ENCODE measurements around the gene WDR93.

The WDR93 gene

GRCh38 chr15:89747708-89748682, 57.4 kb downstream of the WDR93 start:
- H3K27me3 ChIP-seq (ENCODE audit: control insufficient read depth, low read length) = peaks cover 15% of the 10 kb centered on the region; the same call in 1 of the 2 replicates

DNA sequence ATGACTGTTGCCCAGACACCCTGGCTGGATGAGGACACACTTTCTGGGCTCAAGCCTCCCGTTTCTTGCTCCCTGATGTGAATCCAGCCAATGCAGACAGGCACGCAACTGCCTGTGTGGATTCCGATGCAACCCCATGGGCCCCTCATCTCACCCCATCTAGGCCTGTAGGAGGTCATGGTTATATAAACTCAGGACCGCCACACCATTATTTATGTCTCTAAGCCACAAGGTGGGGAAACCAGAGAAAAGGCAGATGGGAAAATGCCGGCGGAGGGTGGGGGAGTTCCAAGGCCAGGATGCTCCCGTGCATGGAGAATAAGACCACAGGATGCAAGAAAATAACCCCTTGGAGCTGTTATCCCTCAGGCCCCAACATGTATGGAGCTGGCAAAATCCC, 58.4 kb downstream of the WDR93 start:
- no peaks in the 10 kb centered on the region for H4K20me1 ChIP-seq (ENCODE audit: control insufficient read depth, insufficient read depth, low read depth, low read length)
- no peak overlapping the region for H3K4me3 ChIP-seq (ENCODE audit: low read length)
- peaks cover 15% of the 10 kb centered on the region; the same call in 1 of the 2 replicates for H3K27me3 ChIP-seq (ENCODE audit: control insufficient read depth, low read length)
- no peak overlapping the region for H3K27ac ChIP-seq (ENCODE audit: low read depth, low read length)
- H3K79me2 ChIP-seq (ENCODE audit: control insufficient read depth, low read length) = no peaks in the 10 kb centered on the region
- H3K9me2 ChIP-seq (replicated peaks; ENCODE audit: control insufficient read depth, low read length) = no peaks in the 10 kb centered on the region
- TF ChIP-seq EZH2phosphoT487 (IDR thresholded peaks at IDR 0.05; ENCODE audit: borderline replicate concordance, low read length) (no peak), CTCF (IDR thresholded peaks at IDR 0.05; ENCODE audit: low read depth, low read length, poor library complexity, severe bottlenecking) (no peak)
- H3K4me1 ChIP-seq (ENCODE audit: control insufficient read depth, low read length) = peaks cover 13% of the 10 kb centered on the region
- H3K9me3 ChIP-seq (ENCODE audit: control insufficient read depth, insufficient read depth, low read length) = no peaks in the 10 kb centered on the region
- no peaks in the 10 kb centered on the region for H3F3A ChIP-seq (ENCODE audit: control insufficient read depth, insufficient read depth)
- no peak overlapping the region for H3K4me2 ChIP-seq (ENCODE audit: low read length)
- H3K36me3 ChIP-seq (ENCODE audit: control insufficient read depth, low read length) = no peaks in the 10 kb centered on the region

More at GRCh38 chr15:89747708-89748682, 57.4 kb downstream of the WDR93 start:
- Histone ChIP-seq H3K79me2 (ENCODE audit: control insufficient read depth, low read length) (no peaks in the 10 kb centered on the region), H3K4me2 (ENCODE audit: low read length) (no peak overlapping the region), H3K9me3 (ENCODE audit: control insufficient read depth, insufficient read depth, low read length) (no peaks in the 10 kb centered on the region), H3K36me3 (ENCODE audit: control insufficient read depth, low read length) (no peaks in the 10 kb centered on the region), H3K9me2 (replicated peaks; ENCODE audit: control insufficient read depth, low read length) (no peaks in the 10 kb centered on the region), H3K4me3 (ENCODE audit: low read length) (no peak overlapping the region), H3K27ac (ENCODE audit: low read depth, low read length) (no peak overlapping the region), H3K4me1 (ENCODE audit: control insufficient read depth, low read length) (peaks cover 13% of the 10 kb centered on the region), H4K20me1 (ENCODE audit: control insufficient read depth, insufficient read depth, low read depth, low read length) (no peaks in the 10 kb centered on the region), H3F3A (ENCODE audit: control insufficient read depth, insufficient read depth) (no peaks in the 10 kb centered on the region)
- TF ChIP-seq EZH2phosphoT487 (IDR thresholded peaks at IDR 0.05; ENCODE audit: borderline replicate concordance, low read length) (no peak), CTCF (IDR thresholded peaks at IDR 0.05; ENCODE audit: low read depth, low read length, poor library complexity, severe bottlenecking) (no peak)

DNA sequence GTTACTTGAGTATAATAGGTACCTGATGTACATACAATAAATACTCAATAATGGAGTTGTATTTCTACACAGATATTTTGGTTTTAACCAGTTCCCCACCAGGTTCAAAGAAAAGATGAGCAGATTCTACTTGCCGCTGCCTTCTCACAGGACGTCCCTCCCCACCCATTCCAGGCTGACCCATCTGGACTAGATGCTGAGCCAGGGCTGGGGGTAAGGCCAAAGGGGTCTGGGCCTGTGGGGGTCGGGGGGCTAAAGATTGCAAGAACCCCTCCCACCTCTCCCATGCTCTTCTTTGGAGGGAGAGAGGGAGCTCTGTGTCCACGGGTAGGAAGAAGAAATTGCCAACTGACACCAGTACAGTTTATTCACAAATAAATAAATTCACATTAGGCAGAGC, 58.9 kb downstream of the WDR93 start:
- H3K4me1 ChIP-seq (ENCODE audit: control insufficient read depth, low read length) = peaks cover 13% of the 10 kb centered on the region
- H3K27ac ChIP-seq (ENCODE audit: low read depth, low read length) = no peak overlapping the region
- H3K79me2 ChIP-seq (ENCODE audit: control insufficient read depth, low read length) = no peaks in the 10 kb centered on the region
- peak overlapping the region; percentile 90 for H3K4me2 ChIP-seq (ENCODE audit: low read length)
- H4K20me1 ChIP-seq (ENCODE audit: control insufficient read depth, insufficient read depth, low read depth, low read length) = no peaks in the 10 kb centered on the region
- H3K27me3 ChIP-seq (ENCODE audit: control insufficient read depth, low read length) = peaks cover 15% of the 10 kb centered on the region; the same call in 1 of the 2 replicates
- H3F3A ChIP-seq (ENCODE audit: control insufficient read depth, insufficient read depth) = no peaks in the 10 kb centered on the region
- H3K36me3 ChIP-seq (ENCODE audit: control insufficient read depth, low read length) = no peaks in the 10 kb centered on the region
- H3K9me2 ChIP-seq (replicated peaks; ENCODE audit: control insufficient read depth, low read length) = no peaks in the 10 kb centered on the region
- H3K4me3 ChIP-seq (ENCODE audit: low read length) = peak overlapping the region; percentile 79
- no peak for TF ChIP-seq EZH2phosphoT487 (IDR thresholded peaks at IDR 0.05; ENCODE audit: borderline replicate concordance, low read length)
- no peak for TF ChIP-seq CTCF (IDR thresholded peaks at IDR 0.05; ENCODE audit: low read depth, low read length, poor library complexity, severe bottlenecking)
- no peaks in the 10 kb centered on the region for H3K9me3 ChIP-seq (ENCODE audit: control insufficient read depth, insufficient read depth, low read length)
